GM21737 (cell line): Measurements from ENCODE around the gene HK1.

ENCODE experiments used
- ATAC-seq: cut with Tn5 transposase; IDR thresholded peaks from one replicate; pipeline ENCODE4 v1.9.1; 2021; ENCODE audit warnings: mild to moderate bottlenecking, moderate library complexity; ENCODE audit not compliant: unreplicated experiment

Gene HK1

GRCh38 chr10:69415951-69416350 lies 137.7 kb downstream of the HK1 start:
- ATAC-seq: no peak

- ATAC-seq: no peak
These were observed 138.4 kb downstream of the HK1 start, which contains the start of gene TACR2 for GRCh38 chr10:69416695-69417094. TACR2 (minus strand) TSS chr10:69416918; CDS start chr10:69416323, 595 bp downstream.

- no peak for ATAC-seq
These were observed 139.2 kb downstream of the HK1 start for GRCh38 chr10:69417542-69417941.

GRCh38 chr10:69418052-69418752 lies 139.9 kb downstream of the HK1 start:
- no peak for ATAC-seq

GRCh38 chr10:69419096-69419743 lies 140.9 kb downstream of the HK1 start:
- ATAC-seq: no peak

- ATAC-seq: no peak
These were observed 141.4 kb downstream of the HK1 start for GRCh38 chr10:69419744-69420126.

GRCh38 chr10:69421611-69422308 lies 143.5 kb downstream of the HK1 start:
- ATAC-seq: no peak

GRCh38 chr10:69422676-69423075 lies 144.4 kb downstream of the HK1 start:
- no peak for ATAC-seq

GRCh38 chr10:69425041-69425440 lies 146.7 kb downstream of the HK1 start:
- ATAC-seq: no peak

- ATAC-seq: no peak
These were observed 147.4 kb downstream of the HK1 start for GRCh38 chr10:69425511-69426298.

GRCh38 chr10:69426376-69426727 lies 148.1 kb downstream of the HK1 start:
- ATAC-seq: no peak

- ATAC-seq: no peak
These were observed 149.9 kb downstream of the HK1 start for GRCh38 chr10:69428165-69428564.

GRCh38 chr10:69434169-69434568 lies 155.9 kb downstream of the HK1 start:
- no peak for ATAC-seq

GRCh38 chr10:69434926-69435325 lies 156.6 kb downstream of the HK1 start:
- ATAC-seq: no peak

- ATAC-seq: no peak
These were observed 157.7 kb downstream of the HK1 start for GRCh38 chr10:69435966-69436520.

GRCh38 chr10:69437321-69438259 lies 159.3 kb downstream of the HK1 start:
- ATAC-seq: no peak

GRCh38 chr10:69438536-69439349 lies 160.4 kb downstream of the HK1 start:
- no peak for ATAC-seq

- ATAC-seq: no peak
These were observed 161.0 kb downstream of the HK1 start for GRCh38 chr10:69439350-69439739.
